HepG2 (cell line): ENCODE measurements around the gene IQCC. TPM values are rescaled to one million over a fixed set of nuclear protein-coding genes. Genes with fewer than 3 reads are reported as not detected.

Experiments
- EZH2 ChIP-seq: conservative IDR thresholded peaks from 2 replicates; pipeline ENCODE4 v1.6.1; 2012; ENCODE audit warnings: mild to moderate bottlenecking, low read depth, low read length, moderate library complexity
- GMEB1 ChIP-seq: sonication (generic); formaldehyde crosslinking; IDR thresholded peaks from 2 replicates; pipeline ENCODE4 v1.5.1; 2020; ENCODE audit warnings: missing genetic modification reagents, mild to moderate bottlenecking, borderline replicate concordance
- HMGXB4 ChIP-seq, 2 experiments: sonication (generic) in 1 of 2; formaldehyde crosslinking in 1 of 2; IDR thresholded peaks; 2 replicates each; pipeline versions ENCODE4 v1.4.0 to v1.6.1; 2018 to 2020; ENCODE audit warnings: missing genetic modification reagents in 2 of 2, borderline replicate concordance in 1 of 2, low read depth in 1 of 2, mild to moderate bottlenecking in 1 of 2, missing biosample characterization in 1 of 2
- HNRNPL ChIP-seq: fragments of 200-400 bp; formaldehyde crosslinking; IDR thresholded peaks from 2 replicates; pipeline ENCODE4 v1.6.1; 2017; ENCODE audit warnings: mild to moderate bottlenecking, low read depth, low read length
- HNRNPLL ChIP-seq: fragments of 200-400 bp; formaldehyde crosslinking; IDR thresholded peaks from 2 replicates; pipeline ENCODE4 v1.6.1; 2017; ENCODE audit warnings: mild to moderate bottlenecking, low read depth, low read length; ENCODE audit not compliant: poor library complexity, severe bottlenecking
- MAFG ChIP-seq: sonication (generic); formaldehyde crosslinking; IDR thresholded peaks from 2 replicates; pipeline ENCODE4 v1.5.1; 2020; ENCODE audit warnings: mild to moderate bottlenecking, missing genetic modification reagents
- MED13 ChIP-seq: sonication (generic); formaldehyde crosslinking; IDR thresholded peaks from 2 replicates; pipeline ENCODE4 v1.5.0; 2020; ENCODE audit warnings: missing genetic modification reagents
- REPIN1 ChIP-seq: sonication (generic); formaldehyde crosslinking; IDR thresholded peaks from 2 replicates; pipeline ENCODE4 v1.8.0; 2022; ENCODE audit warnings: missing genetic modification reagents, low read depth, mild to moderate bottlenecking, borderline replicate concordance
- TBL1XR1 ChIP-seq: fragments of 150-350 bp; IDR thresholded peaks from 2 replicates; pipeline ENCODE4 v1.6.1; 2014; ENCODE audit warnings: borderline replicate concordance, low read length; ENCODE audit not compliant: partially characterized antibody
- ZBTB34 ChIP-seq: sonication (generic); formaldehyde crosslinking; IDR thresholded peaks from 2 replicates; pipeline ENCODE4 v1.8.0; 2022; ENCODE audit warnings: mild to moderate bottlenecking, missing genetic modification reagents
- ZBTB43 ChIP-seq: sonication (generic); formaldehyde crosslinking; conservative IDR thresholded peaks from 2 replicates; pipeline ENCODE4 v1.4.0; 2020; ENCODE audit warnings: missing genetic modification reagents
- ZIK1 ChIP-seq: sonication (generic); formaldehyde crosslinking; IDR thresholded peaks from 2 replicates; pipeline ENCODE4 v1.5.0; 2020; ENCODE audit warnings: mild to moderate bottlenecking, low read depth, missing genetic modification reagents, borderline replicate concordance
- ZMYM3 ChIP-seq: sonication (generic); formaldehyde crosslinking; IDR thresholded peaks from 2 replicates; pipeline ENCODE4 v1.5.1; 2020; ENCODE audit warnings: mild to moderate bottlenecking, missing genetic modification reagents
- ZNF281 ChIP-seq: sonication (generic); formaldehyde crosslinking; IDR thresholded peaks from 2 replicates; pipeline ENCODE4 v1.4.0; 2020; ENCODE audit warnings: missing genetic modification reagents, borderline replicate concordance
- ZNF570 ChIP-seq: sonication (generic); formaldehyde crosslinking; IDR thresholded peaks from 2 replicates; pipeline ENCODE4 v1.4.0; 2020; ENCODE audit warnings: mild to moderate bottlenecking, missing genetic modification reagents, borderline replicate concordance
- ZNF605 ChIP-seq: sonication (generic); formaldehyde crosslinking; IDR thresholded peaks from 2 replicates; pipeline ENCODE4 v1.8.0; 2022; ENCODE audit warnings: mild to moderate bottlenecking, missing genetic modification reagents
- polyA plus RNA-seq, 8 experiments: library from polyadenylated mRNA; depleted of rRNA in 3 of 8; stranded (reverse) in 7 of 8; unstranded in 1 of 8; fragments of >200 nt; fragmentation: Illumina TruSeq in 4 of 8; extraction: Trizol in 4 of 8; gene quantifications; 2 replicates each; pipeline versions ENCODE4 v1.2.1 to v1.2.3, GENCODE V29; 2011 to 2016; ENCODE audit warnings: low read depth in 4 of 8, missing spikeins in 1 of 8, mixed read lengths in 1 of 8; ENCODE audit not compliant: insufficient read depth in 1 of 8
- total RNA-seq, 5 experiments: library from RNA; depleted of rRNA; stranded (reverse); fragments of >200 nt; fragmentation: Illumina TruSeq; extraction: Trizol; gene quantifications; 2 replicates each; pipeline ENCODE4 v1.2.3, GENCODE V29; 2016; ENCODE audit warnings: low read depth in 1 of 5

Gene IQCC
- total and polyA plus RNA-seq, 2 of the 13 experiments (the other 11 are each of a cell fraction or from before 2014, with no cell fraction given): 1.7 to 3.0 TPM

- TF ChIP-seq ZBTB43 (CRISPR knock-in tag): no peak
- TF ChIP-seq EZH2: no peak
- no peak for TF ChIP-seq MED13 (CRISPR knock-in tag)
- TF ChIP-seq ZNF570 (CRISPR knock-in tag): no peak
- peak; percentile 74; the same call in 1 of the 2 replicates for TF ChIP-seq HNRNPL
- TF ChIP-seq HNRNPLL: peak; percentile 28
- TF ChIP-seq GMEB1 (CRISPR knock-in tag): no peak; the same call in 1 of the 2 replicates
- no peak for TF ChIP-seq HMGXB4 (CRISPR knock-in tag; IDR thresholded peaks at IDR 0.05; ENCODE audit: borderline replicate concordance in 1 of 2, low read depth in 1 of 2)
- TF ChIP-seq ZMYM3 (CRISPR knock-in tag): no peak
- TF ChIP-seq MAFG (CRISPR knock-in tag): no peak
- TF ChIP-seq ZNF281: no peak
- TF ChIP-seq ZBTB34 (CRISPR knock-in tag): no peak; the same call in 1 of the 2 replicates
- TF ChIP-seq ZNF605 (CRISPR knock-in tag): peak; percentile 57; the same call in 1 of the 2 replicates
- no peak for TF ChIP-seq TBL1XR1
- no peak for TF ChIP-seq ZIK1 (CRISPR knock-in tag)
- TF ChIP-seq REPIN1 (CRISPR knock-in tag): no peak
Measured at GRCh38 chr1:32180186-32181060, 25.0 kb upstream of the IQCC start (continued).
